DMS 273 (cell line): ENCODE data around the gene RCSD1.
"Not testable (repeated sequence)": the region's sequence is repeated elsewhere in the genome, so short reads cannot be mapped to it uniquely, and the experiment has no call there.

Source experiments
- DNase-seq: peaks from one replicate; lab custom pipeline; 2025; ENCODE audit not compliant: unreplicated experiment; lab: John Stamatoyannopoulos, UW

The RCSD1 gene

DNA sequence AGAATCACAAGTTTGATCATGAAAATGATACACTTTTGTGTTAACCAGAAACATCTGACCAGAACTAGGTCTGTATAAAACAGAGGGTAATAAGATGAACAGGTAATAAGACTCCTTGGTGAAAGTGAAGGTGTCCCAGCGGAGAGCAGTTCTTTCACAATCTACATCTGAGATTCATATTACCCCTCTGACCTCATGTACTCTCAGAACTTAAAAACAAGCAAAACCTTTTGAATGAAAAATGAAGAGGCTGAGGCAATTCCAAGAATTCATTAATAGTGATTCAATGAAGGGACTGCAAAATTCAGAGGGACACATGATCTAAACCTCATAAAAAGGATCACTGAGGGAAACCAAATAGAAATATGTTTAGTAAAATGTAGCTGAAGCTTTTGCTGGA, 80.8 kb downstream of the RCSD1 start:
- DNase-seq, result no peak

DNA sequence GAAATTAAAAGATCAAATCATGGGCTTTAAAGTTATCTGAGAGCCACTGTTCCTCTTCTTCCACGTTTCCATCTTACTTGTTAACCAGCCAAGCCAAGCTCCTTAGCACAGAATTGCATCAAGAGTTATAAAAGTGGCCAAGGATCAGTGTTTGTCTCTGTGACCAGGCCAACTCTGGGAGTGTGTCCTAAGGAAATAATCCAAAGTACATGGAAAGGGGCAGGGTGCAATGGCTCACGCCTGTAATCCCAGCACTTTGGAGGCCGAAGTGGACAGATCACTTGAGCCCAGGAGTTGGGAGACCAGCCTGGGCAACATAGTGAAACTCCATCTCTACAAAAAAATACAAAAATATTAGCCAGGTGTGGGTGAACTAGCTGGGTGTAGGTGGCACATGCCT, 81.8 kb downstream of the RCSD1 start:
- DNase-seq, result no peak

DNA sequence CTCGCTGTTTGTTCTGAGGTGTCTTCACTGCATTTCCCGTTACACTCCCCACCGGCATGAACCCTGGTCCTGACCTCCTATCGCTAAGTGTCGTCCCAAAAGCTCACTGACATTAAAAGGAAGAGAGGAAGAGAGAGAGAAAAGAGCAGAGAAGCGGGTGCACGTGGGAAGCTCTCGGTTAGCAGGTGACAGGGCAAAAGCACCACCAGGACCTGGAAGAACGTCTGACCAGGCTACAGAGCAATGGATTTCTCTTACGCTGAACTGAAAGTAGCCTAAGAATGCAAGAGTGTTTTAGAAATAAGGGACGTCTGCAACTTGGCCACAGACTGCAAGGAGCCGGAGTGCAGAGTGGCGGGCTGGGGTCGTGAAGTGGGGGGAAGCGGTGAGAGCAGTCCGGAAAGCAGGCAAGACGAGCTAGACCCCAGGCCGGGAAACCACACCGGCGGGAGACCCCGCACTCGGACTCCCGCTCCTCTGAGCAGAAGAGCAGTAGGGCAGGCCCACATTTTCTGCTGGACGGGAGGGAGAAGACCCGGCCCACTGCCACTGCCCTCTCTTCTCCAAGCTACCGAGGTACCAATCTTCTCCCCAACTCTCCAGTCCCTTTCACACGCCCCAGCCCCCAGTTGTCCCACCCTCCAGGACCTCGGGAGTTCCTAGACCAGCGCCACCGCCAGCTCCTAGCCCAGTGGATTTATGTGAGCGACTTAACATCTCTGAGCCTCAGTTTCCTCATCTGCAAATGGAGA, 83.5 kb downstream of the RCSD1 start:
- peak; percentile 53 for DNase-seq

DNA sequence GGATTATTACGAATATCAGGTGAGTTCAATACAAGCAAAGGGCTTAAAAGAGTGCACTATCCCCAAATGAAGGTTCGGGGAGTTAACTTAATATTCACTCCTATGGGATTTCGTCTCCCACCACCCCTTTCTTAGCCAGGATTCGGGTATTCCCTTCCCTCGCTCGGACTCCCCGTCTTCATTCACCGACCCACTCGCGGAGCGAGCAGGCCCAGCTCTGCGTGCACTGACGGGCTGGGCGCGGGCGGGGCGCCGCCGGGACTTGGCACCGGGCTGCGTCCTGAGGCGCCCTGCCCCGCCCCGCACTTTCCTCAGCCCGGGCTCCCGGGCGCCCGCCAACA, 84.0 kb downstream of the RCSD1 start:
- DNase-seq, result peak; percentile 95

DNA sequence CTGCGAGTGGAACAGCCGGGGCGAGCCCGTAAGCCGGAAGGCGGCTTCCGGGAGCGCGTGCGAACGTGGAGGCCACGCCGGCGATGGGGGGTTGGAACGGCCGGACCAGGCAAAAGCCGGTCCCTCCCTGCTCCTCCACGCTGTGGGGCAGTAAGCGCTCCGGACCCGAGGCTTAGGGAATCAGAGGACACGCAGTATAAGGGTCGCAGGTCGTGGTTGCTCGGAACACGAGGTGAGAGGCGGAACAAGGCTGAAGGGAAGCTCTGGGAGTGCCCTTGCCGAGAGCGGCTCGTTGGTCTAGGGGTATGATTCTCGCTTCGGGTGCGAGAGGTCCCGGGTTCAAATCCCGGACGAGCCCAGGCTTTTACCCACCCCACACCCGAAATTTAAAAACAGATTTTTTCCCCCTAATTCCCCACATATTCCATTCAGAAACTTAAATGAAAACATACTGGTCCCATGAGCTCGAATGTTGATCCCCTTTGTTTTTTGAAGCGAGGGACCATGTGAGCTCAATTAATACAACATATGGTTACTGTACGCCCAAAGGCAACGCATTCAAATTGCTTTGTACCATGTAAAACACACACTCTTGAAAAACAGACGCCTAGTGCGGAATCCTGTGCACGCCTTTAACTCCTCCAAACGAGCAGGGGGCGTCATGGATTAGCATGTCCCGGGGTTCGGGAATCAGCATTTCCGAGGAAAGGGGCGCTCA, 84.6 kb downstream of the RCSD1 start:
- DNase-seq, result peak; percentile 94

DNA sequence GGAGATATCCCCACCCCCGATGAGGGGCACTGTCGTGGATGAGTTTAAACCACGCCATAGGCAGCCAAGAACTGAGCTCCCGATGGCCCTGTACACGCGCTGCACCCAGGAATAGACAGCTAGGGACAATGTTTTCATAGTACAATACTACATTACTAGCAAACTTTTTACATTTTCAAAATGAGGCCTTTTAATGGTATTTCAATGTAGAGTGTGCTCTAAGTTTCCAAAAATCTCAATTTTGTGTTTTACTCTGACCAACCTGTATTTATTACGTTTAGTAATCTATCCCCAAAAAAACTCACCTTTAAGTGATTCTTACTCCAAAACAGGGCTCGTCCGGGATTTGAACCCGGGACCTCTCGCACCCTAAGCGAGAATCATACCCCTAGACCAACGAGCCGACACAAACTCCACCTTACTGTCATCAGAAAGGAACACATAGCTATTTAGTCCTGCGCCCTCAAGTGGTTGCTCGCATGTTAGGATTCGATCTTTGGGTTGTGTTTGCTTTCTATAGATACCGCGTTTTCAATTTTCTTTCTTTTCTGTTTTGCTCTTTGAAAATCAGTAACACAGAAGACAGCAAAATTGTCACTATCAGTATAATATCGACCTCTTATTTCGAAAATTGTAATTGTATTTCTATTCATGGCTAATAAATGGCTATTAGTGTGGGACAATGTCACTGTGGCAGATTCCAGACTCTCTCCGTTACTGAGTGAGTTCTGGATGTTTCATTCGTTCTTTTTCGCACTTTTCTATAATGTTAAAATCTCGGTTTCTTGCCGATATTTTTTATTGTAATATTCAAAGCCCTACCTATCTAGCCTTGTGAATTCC, 85.3 kb downstream of the RCSD1 start:
- DNase-seq, result peak; percentile 93

DNA sequence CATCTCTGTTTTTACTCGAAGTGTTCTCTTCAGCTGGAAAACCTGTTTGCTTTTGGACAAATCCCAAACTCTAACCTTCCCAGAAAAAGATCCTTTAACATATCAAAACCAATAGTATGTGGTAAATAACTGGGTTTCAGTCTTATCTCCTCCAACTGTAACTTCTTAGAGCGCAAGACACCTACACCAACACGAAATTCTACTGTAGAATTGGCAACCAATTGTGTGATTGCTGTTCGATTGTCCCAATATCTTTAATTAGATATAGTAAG, 85.9 kb downstream of the RCSD1 start:
- DNase-seq, result no peak

DNA sequence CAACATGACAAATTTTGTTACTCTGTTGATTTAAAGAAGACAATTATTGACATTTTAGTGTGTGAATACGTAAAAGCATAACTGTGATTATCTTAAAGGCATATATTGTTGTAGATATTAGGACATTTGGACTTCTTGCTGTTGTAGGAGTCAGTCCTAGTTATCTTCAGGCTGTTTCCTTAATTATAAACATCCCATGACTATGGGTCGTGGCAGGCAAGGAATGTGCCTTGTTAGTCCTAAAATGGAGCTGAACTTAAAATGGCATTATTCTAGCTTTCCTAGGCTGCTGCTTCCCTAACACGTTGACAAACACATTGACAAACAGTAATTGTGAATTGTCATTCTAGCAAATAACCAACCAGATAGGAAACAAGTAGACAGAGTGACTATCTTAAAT, 87.3 kb downstream of the RCSD1 start:
- no peak for DNase-seq

DNA sequence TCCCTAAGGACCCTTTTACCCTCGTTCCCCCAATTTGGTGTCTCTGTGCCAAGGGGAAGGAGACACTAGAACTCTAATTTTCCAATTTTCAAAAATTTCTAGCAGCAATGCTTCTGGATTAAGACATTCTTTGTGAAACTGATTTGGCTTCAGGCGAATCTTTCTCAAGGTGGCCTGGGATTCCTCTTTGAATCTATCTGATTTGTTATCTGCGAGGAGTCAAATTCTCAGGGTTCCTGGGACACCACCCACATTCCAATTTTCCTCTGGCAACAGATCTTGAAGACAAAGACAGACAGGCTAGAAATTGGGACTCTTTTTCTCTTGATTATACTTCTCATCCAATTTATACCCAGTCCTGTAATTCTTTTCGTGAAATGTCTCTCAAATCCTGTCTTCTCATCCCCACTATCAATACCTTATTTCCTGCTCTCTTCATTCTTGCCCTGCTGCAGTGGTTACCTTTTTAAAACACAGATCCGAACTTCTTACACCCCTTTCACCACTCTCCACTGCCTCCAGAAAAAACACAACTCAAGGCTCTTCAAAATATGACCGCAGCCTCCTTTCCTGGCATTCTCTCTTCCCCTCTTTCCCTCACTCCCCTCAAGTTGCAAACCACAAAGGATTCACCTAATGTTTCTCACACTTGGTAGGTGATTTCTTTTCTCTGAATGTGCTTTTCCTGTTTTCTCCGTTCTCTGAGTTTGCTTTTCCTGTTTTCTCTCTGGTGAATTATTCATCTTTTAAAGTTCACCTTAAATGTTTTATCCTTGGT, 89.1 kb downstream of the RCSD1 start:
- DNase-seq, result no peak

DNA sequence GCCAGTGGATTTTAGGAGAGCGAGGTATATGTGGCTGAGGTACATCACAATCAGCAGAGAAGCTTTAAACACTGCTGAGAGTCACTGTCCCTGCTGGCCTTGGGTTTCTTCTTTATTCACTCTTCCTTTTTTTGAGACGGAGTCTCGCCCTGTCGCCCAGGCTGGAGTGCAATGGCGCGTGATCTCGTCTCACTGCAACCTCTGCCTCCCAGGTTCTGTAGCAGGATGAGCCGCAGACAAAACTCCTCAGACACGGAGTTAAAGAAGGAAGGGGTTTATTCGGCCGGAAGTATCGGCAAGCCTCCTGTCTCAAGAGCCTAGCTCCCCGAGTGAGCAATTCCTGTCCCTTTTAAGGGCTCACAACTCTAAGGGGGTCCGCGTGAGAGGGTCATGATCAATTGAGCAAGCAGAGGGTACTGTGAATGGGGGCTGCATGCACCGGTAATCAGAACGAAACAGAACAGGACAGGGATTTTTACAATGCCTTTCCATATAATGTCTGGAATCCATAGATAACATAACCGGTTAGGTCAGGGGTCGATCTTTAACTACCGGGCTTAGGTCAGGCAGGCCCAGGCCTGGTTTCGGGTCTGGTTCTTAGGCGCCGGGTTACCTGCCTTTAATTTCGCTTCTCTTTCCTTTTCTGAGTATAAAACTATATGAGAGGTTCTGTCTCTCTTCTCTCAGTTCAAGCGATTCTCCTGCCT, 89.8 kb downstream of the RCSD1 start:
- not testable (repeated sequence) for DNase-seq

DNA sequence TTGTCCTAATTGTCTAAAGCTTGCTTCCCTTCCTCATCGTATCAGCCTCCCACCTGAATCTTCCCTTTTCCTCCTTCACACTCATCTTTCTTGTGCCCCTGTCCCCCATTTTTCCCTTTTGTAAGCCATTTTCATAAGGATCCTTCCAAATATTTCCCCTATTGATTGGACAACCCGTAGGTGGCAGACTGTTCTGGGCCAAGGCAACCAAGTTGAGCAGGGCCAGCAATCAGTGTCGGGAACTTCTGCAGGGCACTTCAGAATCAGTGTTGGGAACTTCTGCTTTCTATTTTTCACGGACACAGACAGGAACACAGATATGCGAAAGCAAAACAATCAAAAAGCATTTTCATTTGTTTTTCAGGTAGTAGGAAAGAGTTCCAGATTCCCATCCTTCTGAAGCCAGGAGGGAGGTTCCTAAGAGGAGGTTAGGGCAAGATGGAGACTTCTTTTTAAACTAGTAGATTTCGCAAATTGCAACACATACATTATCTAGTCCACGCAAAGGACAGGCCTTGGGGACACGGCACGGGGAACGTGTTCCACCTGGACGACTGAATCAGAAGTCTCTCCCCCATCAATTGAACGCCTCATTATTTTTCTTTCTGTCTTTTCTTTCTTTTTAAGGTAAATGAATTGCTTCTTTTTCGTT, 91.1 kb downstream of the RCSD1 start:
- DNase-seq, result peak; percentile 59

DNA sequence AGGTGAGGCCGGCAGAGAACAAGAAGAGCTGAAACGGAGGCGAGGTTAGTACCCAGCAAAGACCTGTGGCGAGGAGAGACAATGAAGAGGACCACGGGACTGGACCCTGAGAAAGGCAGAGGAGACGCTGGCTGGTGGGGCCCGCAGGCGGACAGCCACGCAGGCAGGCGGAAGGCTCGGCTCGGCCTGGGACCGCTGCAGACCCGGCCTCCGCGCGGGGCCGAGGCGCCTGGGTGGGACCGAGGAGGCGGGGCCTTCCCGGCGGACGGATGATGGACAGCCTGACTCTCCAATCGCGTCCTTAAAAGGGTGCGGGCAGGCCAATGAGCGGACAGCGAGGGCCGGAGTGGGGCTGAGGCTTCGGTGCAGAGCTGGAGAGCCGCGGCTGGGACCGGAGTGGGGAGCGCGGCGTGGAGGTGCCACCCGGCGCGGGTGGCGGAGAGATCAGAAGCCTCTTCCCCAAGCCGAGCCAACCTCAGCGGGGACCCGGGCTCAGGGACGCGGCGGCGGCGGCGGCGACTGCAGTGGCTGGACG, 91.7 kb downstream of the RCSD1 start, which contains the start of gene MPZL1:
TSS of gene MPZL1 (plus strand) at position 366 of the 535 bp plus-strand sequence. CDS start 170 bp downstream, outside the sequence.
- peak; percentile 97 for DNase-seq

DNA sequence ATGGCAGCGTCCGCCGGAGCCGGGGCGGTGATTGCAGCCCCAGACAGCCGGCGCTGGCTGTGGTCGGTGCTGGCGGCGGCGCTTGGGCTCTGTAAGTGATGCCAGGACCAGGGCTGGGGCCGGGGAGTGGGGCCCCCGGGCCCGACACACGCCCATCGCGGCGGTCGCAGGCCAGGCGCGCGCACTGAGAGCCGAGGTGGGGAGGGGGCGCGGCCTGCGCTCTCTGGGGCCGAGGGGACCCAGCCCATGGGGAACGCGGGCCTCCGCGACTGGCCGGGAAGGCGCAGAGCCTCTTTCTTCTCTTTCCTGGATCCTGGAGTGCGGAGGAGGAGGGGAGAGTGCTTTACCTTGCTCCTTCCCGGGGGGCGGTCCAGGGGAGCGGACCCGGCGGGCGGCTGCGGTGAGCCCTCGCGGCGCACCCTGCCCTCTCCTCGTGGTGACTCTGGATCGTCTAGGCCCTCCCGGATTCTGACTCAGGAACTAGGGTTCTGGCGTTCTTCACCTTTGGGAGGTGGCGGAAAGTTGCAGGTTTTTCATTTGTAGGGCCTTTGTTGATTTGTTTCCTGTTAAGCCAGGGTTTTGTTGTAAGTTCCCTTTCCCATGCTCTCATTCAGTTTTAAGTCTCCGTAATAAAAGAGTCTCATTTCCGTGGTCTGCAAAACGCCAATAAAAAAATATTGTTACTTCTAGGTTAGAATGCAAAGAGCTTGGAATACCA, 92.3 kb downstream of the RCSD1 start:
- DNase-seq, result peak; percentile 82

DNA sequence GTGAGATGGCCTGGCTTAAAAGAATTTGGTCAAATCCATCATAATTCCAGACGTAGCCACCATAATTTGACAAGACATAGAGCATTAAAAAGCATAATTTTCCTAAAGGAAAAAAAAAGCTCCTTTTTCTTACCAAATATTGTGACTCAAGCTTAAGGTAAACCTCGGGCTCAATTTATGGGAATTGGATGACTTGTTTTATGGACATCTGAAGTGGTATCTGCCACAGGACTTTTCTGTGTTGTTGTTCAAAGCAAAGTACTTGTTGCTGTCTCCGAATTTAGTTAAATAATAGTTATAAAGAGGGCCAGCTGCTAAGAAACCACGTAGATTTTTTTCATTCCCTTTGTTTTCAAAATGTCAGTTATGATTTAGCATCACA, 92.8 kb downstream of the RCSD1 start:
- peak; percentile 33 for DNase-seq

DNA sequence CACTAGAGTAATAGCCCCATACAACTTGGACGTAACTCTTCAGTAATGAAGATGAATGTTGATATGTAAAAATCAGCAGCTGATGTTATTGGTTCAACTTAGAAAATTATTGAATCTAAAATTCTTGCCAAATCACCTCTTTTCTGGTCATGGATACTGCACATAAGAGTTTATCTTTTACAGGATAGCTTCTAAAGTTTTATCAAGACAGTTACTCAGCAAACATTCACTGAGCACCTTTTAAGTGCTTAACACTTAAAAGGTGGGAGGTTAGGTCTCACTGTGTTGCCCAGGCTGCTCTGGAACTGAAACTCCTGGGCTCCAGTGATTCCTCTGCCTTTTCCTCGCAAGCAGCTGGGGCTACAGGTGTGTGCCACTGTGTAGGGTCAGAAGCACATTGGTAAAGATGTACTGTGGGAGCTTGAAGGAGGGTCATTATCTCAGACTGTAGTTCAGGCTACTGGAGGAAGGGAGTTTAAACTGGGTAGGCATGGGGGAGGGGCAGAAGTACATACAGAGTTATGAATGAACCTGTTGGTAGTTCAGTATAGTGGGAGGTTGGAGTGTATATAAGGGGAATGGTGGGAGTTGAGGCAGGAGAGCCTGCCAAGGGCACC, 93.8 kb downstream of the RCSD1 start:
- DNase-seq, result peak; percentile 30

DNA sequence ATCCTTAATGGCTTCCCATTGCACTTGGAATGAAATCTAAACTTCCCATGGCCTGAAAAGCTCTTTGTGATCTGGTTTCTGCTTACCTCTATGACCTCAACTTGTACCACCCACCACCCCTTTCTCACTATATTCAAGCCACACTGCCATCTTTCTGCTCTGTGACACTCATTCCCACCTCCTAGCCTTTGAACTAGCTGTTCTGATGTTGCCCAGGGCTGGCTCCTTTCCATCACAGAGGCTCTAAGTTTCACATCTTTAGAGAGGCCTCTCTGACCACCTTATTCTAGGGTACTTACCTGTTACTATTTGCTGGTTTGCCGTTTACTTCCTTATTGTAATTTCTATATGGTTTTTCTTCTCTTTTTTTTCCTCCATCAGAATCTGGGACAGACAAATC, 96.0 kb downstream of the RCSD1 start:
- no peak for DNase-seq

DNA sequence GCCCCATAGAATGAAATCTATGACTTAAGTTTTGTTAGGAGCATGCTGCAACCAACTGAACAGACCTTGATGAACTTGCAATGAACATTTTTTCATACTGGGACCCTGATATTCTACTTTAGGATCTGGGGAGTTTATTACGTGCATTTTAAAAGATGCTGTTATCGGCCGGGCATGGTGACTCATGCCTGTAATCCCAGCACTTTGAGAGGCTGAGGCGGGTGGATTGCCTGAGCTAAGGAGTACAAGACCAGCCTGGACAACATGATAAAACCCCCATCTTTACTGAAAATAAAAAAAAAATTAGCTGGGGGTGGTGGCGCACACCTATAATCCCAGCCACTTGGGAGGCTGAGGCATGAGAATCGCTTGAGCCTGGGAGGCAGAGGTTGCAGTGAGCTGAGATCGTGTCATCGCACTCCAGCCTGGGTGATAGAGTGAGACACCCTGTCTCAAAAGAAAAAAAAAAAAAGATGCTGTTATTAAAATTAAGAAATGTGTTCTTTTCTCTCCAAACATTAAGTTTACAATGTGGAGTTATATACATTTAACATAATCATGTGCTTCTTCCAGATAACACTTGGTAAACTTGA, 98.9 kb downstream of the RCSD1 start:
- no peak for DNase-seq

DNA sequence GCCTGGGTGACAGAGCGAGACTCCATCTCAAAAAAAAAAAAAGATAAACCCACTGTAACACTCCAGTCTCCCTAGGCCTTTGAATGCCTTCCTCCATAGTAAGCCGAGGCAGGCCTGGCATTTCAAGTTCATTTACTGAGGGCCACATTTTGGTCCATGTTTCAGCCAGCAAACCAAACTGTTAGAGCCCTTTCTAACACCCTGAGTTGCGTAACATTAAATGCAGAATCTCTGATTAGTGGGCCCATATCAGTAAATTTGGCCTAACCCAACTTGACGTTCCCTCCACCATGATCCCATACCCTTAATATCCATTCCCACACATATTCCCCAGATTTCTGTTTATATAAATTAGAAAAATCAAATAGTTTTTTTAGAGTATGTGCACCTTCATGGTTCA, 104.2 kb downstream of the RCSD1 start:
- no peak for DNase-seq
